ENCODE measurements around the gene LORICRIN.

LORICRIN gene

GRCh38 chr1:153307221-153307600, 47.7 kb downstream of the LORICRIN start:
- no peak for DNase-seq

GRCh38 chr1:153308540-153308939, 49.1 kb downstream of the LORICRIN start:
- DNase-seq, result no peak

- DNase-seq, result no peak
These were observed 50.0 kb downstream of the LORICRIN start for GRCh38 chr1:153309441-153309840.

- no peak for DNase-seq
These were observed 51.0 kb downstream of the LORICRIN start for GRCh38 chr1:153310526-153310925.
